Liver (tissue), 3 donors: Measurements from ENCODE around the gene CAMK1D.

ENCODE experiments used
- GABPA ChIP-seq, 2 donors: IDR thresholded peaks in 1 of 2; conservative IDR thresholded peaks in 1 of 2; 2 replicates each; pipeline ENCODE4 v1.6.1; 2016; ENCODE audit warnings: antibody characterized with exemption in 2 of 2, mild to moderate bottlenecking in 1 of 2, moderate library complexity in 1 of 2
- JUND ChIP-seq, 2 donors: IDR thresholded peaks; 2 replicates each; pipeline ENCODE4 v1.6.1; 2016; ENCODE audit warnings: antibody characterized with exemption in 2 of 2
- RAD21 ChIP-seq, 2 donors: IDR thresholded peaks; 2 replicates each; pipeline ENCODE4 v1.6.1; 2016; ENCODE audit warnings: antibody characterized with exemption in 2 of 2, mild to moderate bottlenecking in 2 of 2
- SP1 ChIP-seq: IDR thresholded peaks from 2 replicates; pipeline ENCODE4 v1.6.1; 2018; ENCODE audit warnings: antibody characterized with exemption, mild to moderate bottlenecking
- YY1 ChIP-seq: IDR thresholded peaks from 2 replicates; pipeline ENCODE4 v1.6.1; 2016; ENCODE audit warnings: antibody characterized with exemption, mild to moderate bottlenecking
- TF ChIP-seq, protein P1 (sequence below): IDR thresholded peaks from 2 replicates; pipeline ENCODE4 v1.6.1; 2016; ENCODE audit warnings: antibody characterized with exemption
- TF ChIP-seq, protein P2 (sequence below): fragments of 150-350 bp; IDR thresholded peaks from 2 replicates; pipeline ENCODE4 v1.5.1; 2017; ENCODE audit warnings: improper control_type of control experiment, low read depth, low read length; ENCODE audit not compliant: missing input control
- donor health status: healthy.
- donor health status: healthy.

DNA sequence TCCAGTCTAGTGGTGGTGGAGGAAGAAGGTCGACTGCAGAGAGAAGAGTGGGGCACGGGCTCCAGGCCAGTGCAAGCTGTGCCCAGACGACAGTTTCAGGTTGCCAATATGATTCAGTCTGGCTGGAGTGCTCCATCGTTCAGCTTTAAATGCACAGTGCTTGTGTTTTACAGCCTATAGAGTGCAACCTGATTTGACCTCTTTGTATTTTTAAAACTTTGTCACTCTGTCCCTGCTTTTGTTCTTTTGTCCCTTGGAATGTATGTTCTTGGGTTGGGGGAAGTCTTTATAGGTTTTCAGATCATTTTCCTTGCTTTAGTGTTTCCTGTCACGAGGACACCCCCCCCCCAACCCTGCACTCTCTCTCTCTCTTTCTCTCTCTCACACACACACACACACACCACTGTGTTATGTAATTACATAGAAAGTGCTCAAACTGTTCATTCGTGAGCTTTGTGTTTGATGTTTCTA is 198.0 kb downstream of the CAMK1D start:
- TF ChIP-seq, protein P1, sequence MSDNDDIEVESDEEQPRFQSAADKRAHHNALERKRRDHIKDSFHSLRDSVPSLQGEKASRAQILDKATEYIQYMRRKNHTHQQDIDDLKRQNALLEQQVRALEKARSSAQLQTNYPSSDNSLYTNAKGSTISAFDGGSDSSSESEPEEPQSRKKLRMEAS: no peak
- TF ChIP-seq, protein P2, sequence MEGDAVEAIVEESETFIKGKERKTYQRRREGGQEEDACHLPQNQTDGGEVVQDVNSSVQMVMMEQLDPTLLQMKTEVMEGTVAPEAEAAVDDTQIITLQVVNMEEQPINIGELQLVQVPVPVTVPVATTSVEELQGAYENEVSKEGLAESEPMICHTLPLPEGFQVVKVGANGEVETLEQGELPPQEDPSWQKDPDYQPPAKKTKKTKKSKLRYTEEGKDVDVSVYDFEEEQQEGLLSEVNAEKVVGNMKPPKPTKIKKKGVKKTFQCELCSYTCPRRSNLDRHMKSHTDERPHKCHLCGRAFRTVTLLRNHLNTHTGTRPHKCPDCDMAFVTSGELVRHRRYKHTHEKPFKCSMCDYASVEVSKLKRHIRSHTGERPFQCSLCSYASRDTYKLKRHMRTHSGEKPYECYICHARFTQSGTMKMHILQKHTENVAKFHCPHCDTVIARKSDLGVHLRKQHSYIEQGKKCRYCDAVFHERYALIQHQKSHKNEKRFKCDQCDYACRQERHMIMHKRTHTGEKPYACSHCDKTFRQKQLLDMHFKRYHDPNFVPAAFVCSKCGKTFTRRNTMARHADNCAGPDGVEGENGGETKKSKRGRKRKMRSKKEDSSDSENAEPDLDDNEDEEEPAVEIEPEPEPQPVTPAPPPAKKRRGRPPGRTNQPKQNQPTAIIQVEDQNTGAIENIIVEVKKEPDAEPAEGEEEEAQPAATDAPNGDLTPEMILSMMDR: no peak
- TF ChIP-seq GABPA (IDR thresholded peaks at IDR 0.05 in 1 of 2, conservative IDR thresholded peaks at IDR 0.05 in 1 of 2): no peak
- no peak for TF ChIP-seq SP1
- no peak for TF ChIP-seq JUND (IDR thresholded peaks at IDR 0.05)
- TF ChIP-seq YY1: no peak
- TF ChIP-seq RAD21 (IDR thresholded peaks at IDR 0.05): no peak
